GM18868 (cell line): ENCODE measurements around the gene COL4A6.

Experiments
- ATAC-seq: cut with Tn5 transposase; IDR thresholded peaks from one replicate; pipeline ENCODE4 v1.9.1; 2021; ENCODE audit warnings: mild to moderate bottlenecking, moderate library complexity; ENCODE audit not compliant: unreplicated experiment

The COL4A6 gene

GRCh38 chrX:108114541-108114940 is 323.7 kb downstream of the COL4A6 start:
- ATAC-seq: no peak
